HepG2 (cell line): ENCODE data around the gene NFIC. TPM values are rescaled to one million over a fixed set of nuclear protein-coding genes. Genes with fewer than 3 reads are reported as not detected.

ENCODE experiments used
- ARNTL ChIP-seq: sonication (generic); formaldehyde crosslinking; IDR thresholded peaks from 2 replicates; pipeline ENCODE4 v1.4.0; 2020; ENCODE audit warnings: mild to moderate bottlenecking, missing genetic modification reagents
- FOXA3 ChIP-seq: IDR thresholded peaks from 2 replicates; pipeline ENCODE4 v1.6.1; 2016; ENCODE audit warnings: missing genetic modification reagents, missing compliant biosample characterization
- FOXO1 ChIP-seq: sonication (generic); formaldehyde crosslinking; IDR thresholded peaks from 2 replicates; pipeline ENCODE4 v1.4.0; 2020; ENCODE audit warnings: missing genetic modification reagents
- GATAD2A ChIP-seq: IDR thresholded peaks from 2 replicates; pipeline ENCODE4 v1.6.1; 2016
- GPBP1L1 ChIP-seq: sonication (generic); formaldehyde crosslinking; IDR thresholded peaks from 2 replicates; pipeline ENCODE4 v1.5.0; 2020; ENCODE audit warnings: mild to moderate bottlenecking, missing genetic modification reagents
- RAD51 ChIP-seq: fragments of 450-650 bp; IDR thresholded peaks from 2 replicates; pipeline ENCODE4 v1.6.1; 2016; ENCODE audit warnings: borderline replicate concordance
- SALL1 ChIP-seq: sonication (generic); formaldehyde crosslinking; IDR thresholded peaks from 2 replicates; pipeline ENCODE4 v1.8.0; 2022; ENCODE audit warnings: mild to moderate bottlenecking, missing genetic modification reagents
- SOX5 ChIP-seq: IDR thresholded peaks from 2 replicates; pipeline ENCODE4 v1.6.1; 2016; ENCODE audit warnings: borderline replicate concordance
- ZBTB20 ChIP-seq: sonication (generic); formaldehyde crosslinking; IDR thresholded peaks from 2 replicates; pipeline ENCODE4 v1.8.1; 2023; ENCODE audit warnings: missing genetic modification reagents, low read depth, mild to moderate bottlenecking, borderline replicate concordance
- ZBTB43 ChIP-seq: sonication (generic); formaldehyde crosslinking; conservative IDR thresholded peaks from 2 replicates; pipeline ENCODE4 v1.4.0; 2020; ENCODE audit warnings: missing genetic modification reagents
- ZGPAT ChIP-seq: IDR thresholded peaks from 2 replicates; pipeline ENCODE4 v1.6.1; 2016; ENCODE audit warnings: mild to moderate bottlenecking
- ZNF121 ChIP-seq: sonication (generic); formaldehyde crosslinking; IDR thresholded peaks from 2 replicates; pipeline ENCODE4 v1.5.0; 2020; ENCODE audit warnings: mild to moderate bottlenecking, missing genetic modification reagents
- ZNF580 ChIP-seq: IDR thresholded peaks from 2 replicates; pipeline ENCODE4 v1.6.1; 2016; ENCODE audit warnings: low read depth, borderline replicate concordance
- polyA plus RNA-seq, 8 experiments: library from polyadenylated mRNA; depleted of rRNA in 3 of 8; stranded (reverse) in 7 of 8; unstranded in 1 of 8; fragments of >200 nt; fragmentation: Illumina TruSeq in 4 of 8; extraction: Trizol in 4 of 8; gene quantifications; 2 replicates each; pipeline versions ENCODE4 v1.2.1 to v1.2.3, GENCODE V29; 2011 to 2016; ENCODE audit warnings: low read depth in 4 of 8, missing spikeins in 1 of 8, mixed read lengths in 1 of 8; ENCODE audit not compliant: insufficient read depth in 1 of 8
- total RNA-seq, 5 experiments: library from RNA; depleted of rRNA; stranded (reverse); fragments of >200 nt; fragmentation: Illumina TruSeq; extraction: Trizol; gene quantifications; 2 replicates each; pipeline ENCODE4 v1.2.3, GENCODE V29; 2016; ENCODE audit warnings: low read depth in 1 of 5
- TF ChIP-seq, protein P1 (sequence below): sonication (generic); formaldehyde crosslinking; IDR thresholded peaks from 2 replicates; pipeline ENCODE4 v1.4.0; 2020; ENCODE audit warnings: missing genetic modification reagents, mild to moderate bottlenecking, borderline replicate concordance
- TF ChIP-seq, protein P2 (sequence below): sonication (generic); formaldehyde crosslinking; conservative IDR thresholded peaks from 2 replicates; pipeline ENCODE4 v1.8.0; 2022; ENCODE audit warnings: mild to moderate bottlenecking, moderate library complexity, missing genetic modification reagents

Gene NFIC
- total and polyA plus RNA-seq, 2 of the 13 experiments (the other 11 are each of a cell fraction or from before 2014, with no cell fraction given) = 1.3 to 2.5 TPM

DNA sequence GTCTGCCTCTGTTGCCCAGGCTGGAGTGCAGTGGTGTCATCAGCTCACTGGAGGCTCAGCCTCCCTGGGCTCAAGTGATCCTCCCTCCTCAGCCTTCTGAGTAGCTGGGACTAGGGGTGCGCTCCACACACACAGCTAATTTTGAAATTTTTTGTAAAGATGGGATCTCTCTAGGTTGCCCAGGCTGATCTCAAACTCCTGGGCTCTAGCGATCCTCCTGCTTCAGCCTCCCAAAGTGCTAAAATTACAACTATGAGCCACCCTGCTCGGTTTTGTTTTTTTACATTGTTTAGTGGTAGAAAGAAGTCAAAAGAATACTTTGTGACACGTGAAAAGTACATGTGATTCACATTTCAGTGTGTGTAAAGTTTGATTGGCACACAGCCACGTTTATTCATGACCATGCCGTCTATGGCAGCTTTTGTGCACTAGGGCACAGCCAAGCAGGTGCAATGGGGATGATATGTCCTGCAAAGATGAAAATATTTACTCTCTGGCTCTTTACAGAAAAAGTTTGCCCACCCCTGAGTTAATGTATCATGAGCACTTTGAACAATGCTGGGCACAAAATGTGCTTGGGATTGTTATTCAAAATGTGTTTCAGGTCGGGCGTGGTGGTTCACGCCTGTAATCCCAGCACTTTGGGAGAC lies 16.2 kb upstream of the NFIC start (continued):
- TF ChIP-seq ARNTL (CRISPR knock-in tag) (peak; percentile 84), GATAD2A (CRISPR knock-in tag) (0 out of 2 replicates have a peak, but pooled peaks have one; percentile 38), ZBTB20 (CRISPR knock-in tag) (no peak), ZNF121 (CRISPR knock-in tag) (peak; percentile 93), RAD51 (no peak), SOX5 (CRISPR knock-in tag) (peak; percentile 99), SALL1 (peak; percentile 46; the same call in 1 of the 2 replicates), FOXO1 (peak; percentile 48; the same call in 1 of the 2 replicates), FOXA3 (peak; percentile 47), GPBP1L1 (CRISPR knock-in tag) (no peak), ZNF580 (CRISPR knock-in tag) (no peak), ZBTB43 (peak; percentile 77), ZGPAT (peak; percentile 25; the same call in 1 of the 2 replicates)
- TF ChIP-seq, protein P1, sequence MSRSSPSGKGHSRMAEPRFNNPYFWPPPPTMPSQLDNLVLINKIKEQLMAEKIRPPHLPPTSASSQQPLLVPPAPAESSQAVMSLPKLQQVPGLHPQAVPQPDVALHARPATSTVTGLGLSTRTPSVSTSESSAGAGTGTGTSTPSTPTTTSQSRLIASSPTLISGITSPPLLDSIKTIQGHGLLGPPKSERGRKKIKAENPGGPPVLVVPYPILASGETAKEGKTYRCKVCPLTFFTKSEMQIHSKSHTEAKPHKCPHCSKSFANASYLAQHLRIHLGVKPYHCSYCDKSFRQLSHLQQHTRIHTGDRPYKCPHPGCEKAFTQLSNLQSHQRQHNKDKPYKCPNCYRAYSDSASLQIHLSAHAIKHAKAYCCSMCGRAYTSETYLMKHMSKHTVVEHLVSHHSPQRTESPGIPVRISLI (CRISPR knock-in tag) = 0 out of 2 replicates have a peak, but pooled peaks have one; percentile 8
- TF ChIP-seq, protein P2, sequence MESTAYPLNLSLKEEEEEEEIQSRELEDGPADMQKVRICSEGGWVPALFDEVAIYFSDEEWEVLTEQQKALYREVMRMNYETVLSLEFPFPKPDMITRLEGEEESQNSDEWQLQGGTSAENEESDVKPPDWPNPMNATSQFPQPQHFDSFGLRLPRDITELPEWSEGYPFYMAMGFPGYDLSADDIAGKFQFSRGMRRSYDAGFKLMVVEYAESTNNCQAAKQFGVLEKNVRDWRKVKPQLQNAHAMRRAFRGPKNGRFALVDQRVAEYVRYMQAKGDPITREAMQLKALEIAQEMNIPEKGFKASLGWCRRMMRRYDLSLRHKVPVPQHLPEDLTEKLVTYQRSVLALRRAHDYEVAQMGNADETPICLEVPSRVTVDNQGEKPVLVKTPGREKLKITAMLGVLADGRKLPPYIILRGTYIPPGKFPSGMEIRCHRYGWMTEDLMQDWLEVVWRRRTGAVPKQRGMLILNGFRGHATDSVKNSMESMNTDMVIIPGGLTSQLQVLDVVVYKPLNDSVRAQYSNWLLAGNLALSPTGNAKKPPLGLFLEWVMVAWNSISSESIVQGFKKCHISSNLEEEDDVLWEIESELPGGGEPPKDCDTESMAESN (CRISPR knock-in tag) = no peak
- TF ChIP-seq, all 625 proteins: peak for 31
